Transverse colon (tissue), 3 donors: ENCODE data around the gene RTN4.

ENCODE experiments used
- EP300 ChIP-seq: sonication (generic); formaldehyde crosslinking; IDR thresholded peaks from one replicate; pipeline ENCODE4 v1.6.1; 2017; ENCODE audit warnings: antibody characterized with exemption, low read depth
- POLR2A ChIP-seq: fragments of 450-650 bp; IDR thresholded peaks from one replicate; pipeline ENCODE4 v1.6.1; 2016; ENCODE audit warnings: antibody characterized with exemption, mild to moderate bottlenecking, moderate library complexity
- TF ChIP-seq, protein P1 (sequence below), 5 experiments: fragments of 200-600 bp in 3 of 5; fragments of 450-650 bp in 2 of 5; sonication (generic) in 3 of 5; IDR thresholded peaks; 1 replicate in 2 of 5; 2 replicates in 3 of 5; pipeline ENCODE4 v1.5.1; 2016 to 2017; ENCODE audit warnings: antibody characterized with exemption in 5 of 5, inconsistent platforms in 3 of 5, mild to moderate bottlenecking in 2 of 5, moderate library complexity in 1 of 5

DNA sequence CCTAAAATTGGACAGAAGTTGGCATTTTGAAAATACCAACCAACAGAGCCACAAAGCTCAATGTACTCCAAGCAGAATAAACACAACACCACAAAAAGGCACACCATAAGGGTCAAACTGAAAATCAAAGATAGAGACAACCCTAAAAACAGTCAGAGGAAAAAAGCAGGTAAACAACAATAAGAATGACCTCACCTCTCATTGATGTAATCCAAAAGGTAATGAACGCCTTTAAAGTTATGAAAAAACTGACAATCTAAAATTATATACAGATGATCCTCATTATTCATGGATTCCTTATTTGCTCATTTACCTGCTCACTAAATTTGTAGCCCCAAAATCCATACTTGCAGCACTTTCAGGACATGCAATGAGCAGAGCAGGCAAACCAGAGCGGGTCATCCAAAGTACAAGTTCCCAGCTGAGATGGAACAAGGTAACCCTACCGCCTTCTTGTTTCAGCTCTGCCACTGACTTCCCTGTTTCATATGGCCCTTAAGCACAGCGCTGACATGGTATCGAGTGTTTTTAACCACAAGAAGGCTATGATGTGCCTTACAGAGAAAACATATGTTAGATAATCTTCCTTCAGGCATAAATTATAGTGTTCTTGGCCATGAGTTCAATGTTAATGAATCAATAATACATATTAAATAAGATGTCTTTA is 17.0 kb downstream of the RTN4 start:
- no peak for TF ChIP-seq POLR2A
- TF ChIP-seq, protein P1, sequence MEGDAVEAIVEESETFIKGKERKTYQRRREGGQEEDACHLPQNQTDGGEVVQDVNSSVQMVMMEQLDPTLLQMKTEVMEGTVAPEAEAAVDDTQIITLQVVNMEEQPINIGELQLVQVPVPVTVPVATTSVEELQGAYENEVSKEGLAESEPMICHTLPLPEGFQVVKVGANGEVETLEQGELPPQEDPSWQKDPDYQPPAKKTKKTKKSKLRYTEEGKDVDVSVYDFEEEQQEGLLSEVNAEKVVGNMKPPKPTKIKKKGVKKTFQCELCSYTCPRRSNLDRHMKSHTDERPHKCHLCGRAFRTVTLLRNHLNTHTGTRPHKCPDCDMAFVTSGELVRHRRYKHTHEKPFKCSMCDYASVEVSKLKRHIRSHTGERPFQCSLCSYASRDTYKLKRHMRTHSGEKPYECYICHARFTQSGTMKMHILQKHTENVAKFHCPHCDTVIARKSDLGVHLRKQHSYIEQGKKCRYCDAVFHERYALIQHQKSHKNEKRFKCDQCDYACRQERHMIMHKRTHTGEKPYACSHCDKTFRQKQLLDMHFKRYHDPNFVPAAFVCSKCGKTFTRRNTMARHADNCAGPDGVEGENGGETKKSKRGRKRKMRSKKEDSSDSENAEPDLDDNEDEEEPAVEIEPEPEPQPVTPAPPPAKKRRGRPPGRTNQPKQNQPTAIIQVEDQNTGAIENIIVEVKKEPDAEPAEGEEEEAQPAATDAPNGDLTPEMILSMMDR (IDR thresholded peaks at IDR 0.05): no peak
- no peak for TF ChIP-seq EP300
